H4 (cell line): ENCODE results near the gene SCRN3. TPM values are rescaled to one million over a fixed set of nuclear protein-coding genes. Genes with fewer than 3 reads are reported as not detected.

Source experiments
- total RNA-seq: library from RNA; depleted of rRNA; stranded (reverse); fragments of >200 nt; shearing (Covaris generic); gene quantifications from 2 replicates; pipeline ENCODE4 v1.2.3, GENCODE V29; 2014; rRNA removed

SCRN3 gene
- total RNA-seq, 1 experiment from 2014 or later, result 15.6 TPM

Other genes starting within 250 kb of the SCRN3 start
- 97.4 and 117 TPM in 2 replicates for gene OLA1, start 147.2 kb upstream of the SCRN3 start, total RNA-seq
- gene SP9, start 60.8 kb upstream of the SCRN3 start, total RNA-seq, result 0.10 TPM in 2 replicates
- gene GPR155, start 91.3 kb downstream of the SCRN3 start, total RNA-seq, result 1.5 and 4.6 TPM in 2 replicates
- 6.3 and 7.3 TPM in 2 replicates for gene WIPF1, start 202.1 kb downstream of the SCRN3 start, total RNA-seq